ENCODE measurements around the gene TRMT2A.
A peak's percentile ranks its signal among the peaks of the same experiment; 100 is the strongest.
"Not testable (repeated sequence)": the region's sequence is repeated elsewhere in the genome, so short reads cannot be mapped to it uniquely, and the experiment has no call there.

The TRMT2A gene

DNA sequence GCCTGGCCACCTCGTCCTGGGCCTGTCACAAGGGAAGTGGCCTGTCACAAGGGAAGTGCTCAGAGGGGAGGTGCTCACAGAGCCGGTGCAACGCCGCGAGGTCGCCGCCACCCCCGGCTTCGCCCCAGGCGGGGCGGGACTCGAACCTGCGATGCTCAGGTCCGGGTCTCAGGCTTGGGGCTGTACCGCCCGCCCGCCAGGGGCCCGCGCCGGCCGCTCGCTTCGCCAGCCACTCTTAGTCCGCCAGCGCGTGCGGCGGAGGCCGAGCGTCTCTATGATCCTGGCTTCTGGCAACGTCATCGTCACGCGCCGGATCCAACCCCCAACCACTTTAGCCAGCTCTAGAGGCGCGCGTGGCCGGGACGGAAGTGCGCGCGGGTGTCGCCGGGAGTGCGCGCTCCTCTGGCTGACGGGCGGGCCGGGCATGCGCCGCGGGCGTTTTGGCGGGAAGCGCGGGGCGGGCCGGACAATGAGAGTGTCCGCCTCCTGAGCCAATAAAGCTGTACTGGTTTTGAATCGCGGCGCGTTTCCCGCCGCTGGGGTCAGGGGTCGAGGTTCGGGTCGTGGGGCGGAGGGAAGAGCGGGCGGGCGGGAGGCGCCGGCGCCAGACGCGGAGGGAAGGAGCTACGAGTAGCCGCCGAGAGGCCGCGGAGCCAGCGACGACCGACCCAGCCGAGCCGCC lies at the start of gene TRMT2A:
Gene TRMT2A, minus strand, starts transcription at position 276 of the 682 bp plus-strand sequence. CDS start 320 bp downstream, outside the sequence.
- peak; percentile 95 to 96 for DNase-seq (ENCODE audit: low read depth in 2 of 2)

- no peak for DNase-seq (ENCODE audit: low read depth in 2 of 2)
Observed at GRCh38 chr22:20166703-20167102, 49.7 kb upstream of the TRMT2A start.

DNA sequence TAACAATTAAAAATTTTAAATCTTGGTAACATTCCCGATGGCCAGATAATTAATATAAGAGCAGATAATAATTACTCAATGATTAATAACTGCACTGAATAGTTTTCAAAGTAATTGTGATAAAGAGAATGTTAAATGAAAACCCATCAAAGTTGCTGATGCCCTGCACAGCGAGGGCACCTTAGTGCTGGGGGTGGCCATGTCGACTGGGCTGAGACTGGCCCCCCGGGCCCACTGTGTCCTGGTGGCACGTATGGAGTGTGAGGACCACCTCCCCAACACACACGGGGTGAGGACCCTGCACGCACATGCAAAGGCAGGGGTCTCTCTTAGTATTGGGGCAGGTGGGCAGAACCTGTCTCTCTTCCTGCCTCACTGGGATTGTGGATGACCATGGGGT lies 48.9 kb upstream of the TRMT2A start:
- DNase-seq (ENCODE audit: low read depth in 2 of 2), result no peak

- DNase-seq (ENCODE audit: low read depth in 2 of 2), result no peak
Observed at GRCh38 chr22:20165421-20165820, 48.4 kb upstream of the TRMT2A start.

DNA sequence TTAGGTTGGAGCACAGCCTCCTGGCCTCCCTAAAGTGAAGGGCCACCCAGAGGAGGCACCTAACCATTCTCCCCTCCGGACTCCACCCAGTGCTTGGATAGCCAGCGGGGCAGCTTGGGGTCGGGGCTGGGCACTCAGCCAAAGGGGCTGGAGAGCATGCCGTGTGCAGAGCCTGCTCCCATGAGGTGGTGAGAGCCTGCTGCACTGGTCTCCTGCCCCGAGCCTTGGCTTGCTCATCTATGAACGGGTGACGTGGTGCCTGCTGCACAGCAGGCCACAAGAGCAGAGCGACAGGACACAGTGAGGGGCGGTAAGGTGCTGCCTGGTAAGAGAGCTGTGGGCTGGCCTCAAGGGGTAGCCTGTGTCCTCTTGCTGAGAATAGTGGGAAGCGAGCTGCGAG lies 47.8 kb upstream of the TRMT2A start:
- no peak for DNase-seq (ENCODE audit: low read depth in 2 of 2)

GRCh38 chr22:20160041-20160440 lies 43.0 kb upstream of the TRMT2A start:
- DNase-seq (ENCODE audit: low read depth in 2 of 2), result no peak

DNA sequence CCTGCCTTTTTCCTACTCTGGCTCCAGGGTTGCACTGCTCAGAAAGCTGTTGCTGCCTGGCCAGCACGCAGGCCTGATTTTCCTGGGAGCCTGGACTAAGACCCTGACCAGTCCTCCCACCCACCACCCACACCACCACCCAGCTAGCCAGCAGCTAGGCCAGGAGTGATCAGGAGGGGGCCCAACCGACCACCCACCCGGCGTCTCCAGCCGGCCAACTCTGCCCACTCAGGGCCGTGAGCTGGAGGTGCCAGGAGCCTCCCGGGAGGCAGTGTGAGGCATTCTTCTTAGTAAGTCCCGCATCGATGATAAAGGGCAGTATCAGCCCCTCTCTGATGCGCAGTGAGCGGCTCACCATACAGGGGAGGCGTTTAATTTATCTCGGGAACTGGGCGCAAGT lies 42.5 kb upstream of the TRMT2A start:
- not testable (repeated sequence) for DNase-seq (ENCODE audit: low read depth in 2 of 2)

GRCh38 chr22:20159076-20159475 lies 42.0 kb upstream of the TRMT2A start:
- no peak for DNase-seq (ENCODE audit: low read depth in 2 of 2)

GRCh38 chr22:20158391-20159036 lies 41.5 kb upstream of the TRMT2A start:
- no peak for DNase-seq (ENCODE audit: low read depth in 2 of 2)

GRCh38 chr22:20157430-20158183 lies 40.6 kb upstream of the TRMT2A start:
- DNase-seq (ENCODE audit: low read depth in 2 of 2), result no peak

GRCh38 chr22:20156611-20157429 lies 39.8 kb upstream of the TRMT2A start:
- DNase-seq (ENCODE audit: low read depth in 2 of 2), result peak in 1 of 2 experiments; percentile 25

- no peak for DNase-seq (ENCODE audit: low read depth in 2 of 2)
Observed at GRCh38 chr22:20156042-20156389, 39.0 kb upstream of the TRMT2A start.

- no peak for DNase-seq (ENCODE audit: low read depth in 2 of 2)
Observed at GRCh38 chr22:20155330-20156041, 38.5 kb upstream of the TRMT2A start.

- DNase-seq (ENCODE audit: low read depth in 2 of 2), result no peak
Observed at GRCh38 chr22:20154602-20155187, 37.7 kb upstream of the TRMT2A start.

- DNase-seq (ENCODE audit: low read depth in 2 of 2), result no peak
Observed at GRCh38 chr22:20153945-20154344, 36.9 kb upstream of the TRMT2A start.

GRCh38 chr22:20152464-20152890 lies 35.5 kb upstream of the TRMT2A start:
- DNase-seq (ENCODE audit: low read depth in 2 of 2), result no peak

DNA sequence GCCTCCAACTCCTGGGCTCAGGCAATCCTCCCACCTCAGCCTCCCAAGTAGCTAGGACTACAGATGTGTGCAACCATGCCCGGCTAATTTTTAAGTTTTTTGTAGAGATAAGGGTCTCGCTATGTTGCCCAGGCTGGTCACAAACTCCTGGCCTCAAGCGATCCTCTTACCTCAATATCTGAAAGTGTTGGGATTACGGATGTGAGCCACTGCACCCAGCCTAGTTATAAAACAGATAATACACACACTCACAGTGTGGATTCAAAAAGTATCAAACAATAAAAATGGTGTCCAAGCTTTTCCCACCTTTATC lies 34.2 kb upstream of the TRMT2A start:
- no peak for DNase-seq (ENCODE audit: low read depth in 2 of 2)

- DNase-seq (ENCODE audit: low read depth in 2 of 2), result no peak
Observed at GRCh38 chr22:20150381-20151275, 33.6 kb upstream of the TRMT2A start, which contains the start of gene CCDC188. Gene CCDC188 (minus strand): TSS chr22:20151055. CDS start chr22:20150986, 69 bp downstream.

- no peak for DNase-seq (ENCODE audit: low read depth in 2 of 2)
Observed at GRCh38 chr22:20149257-20150250, 32.5 kb upstream of the TRMT2A start.
